Endothelial cell (in vitro differentiated cells): ENCODE measurements around the gene B3GNT7. TPM values are rescaled to one million over a fixed set of nuclear protein-coding genes. Genes with fewer than 3 reads are reported as not detected.
"Not testable (repeated sequence)": the region's sequence is repeated elsewhere in the genome, so short reads cannot be mapped to it uniquely, and the experiment has no call there.

ENCODE experiments used
- DNase-seq: peaks from one replicate; pipeline ENCODE4 v3.0.0; 2021; ENCODE audit warnings: low spot score
- H3K27ac Mint-ChIP-seq: one replicate; pipeline ENCODE4 v1.8.0; 2021; ENCODE audit warnings: mixed read lengths, inconsistent platforms; ENCODE audit not compliant: unreplicated experiment
- H3K27me3 Mint-ChIP-seq: one replicate; pipeline ENCODE4 v1.8.0; 2021; ENCODE audit warnings: mild to moderate bottlenecking, moderate library complexity, mixed read lengths, inconsistent platforms; ENCODE audit not compliant: unreplicated experiment
- H3K36me3 Mint-ChIP-seq: one replicate; pipeline ENCODE4 v1.8.0; 2021; ENCODE audit warnings: mild to moderate bottlenecking, low read depth, mixed read lengths, inconsistent platforms; ENCODE audit not compliant: unreplicated experiment
- H3K4me1 Mint-ChIP-seq: one replicate; pipeline ENCODE4 v1.8.0; 2021; ENCODE audit warnings: mild to moderate bottlenecking, mixed read lengths, inconsistent platforms; ENCODE audit not compliant: unreplicated experiment
- H3K4me3 Mint-ChIP-seq: one replicate; pipeline ENCODE4 v1.8.0; 2021; ENCODE audit warnings: mild to moderate bottlenecking, mixed read lengths, inconsistent platforms; ENCODE audit not compliant: unreplicated experiment
- H3K9me3 Mint-ChIP-seq: one replicate; pipeline ENCODE4 v1.8.0; 2021; ENCODE audit warnings: mixed read lengths, inconsistent platforms; ENCODE audit not compliant: unreplicated experiment
- total RNA-seq: library from RNA; stranded (reverse); fragmentation: NEBNext Ultra II Directional; extraction: Animal tissue kit (Norgen Biotek cat#: 25700); gene quantifications from one replicate; pipeline ENCODE4 v1.2.1, GENCODE V29; 2021; ENCODE audit not compliant: unreplicated experiment
- TF ChIP-seq, protein P1 (sequence below): fragments of 200-600 bp; sonication (generic); IDR thresholded peaks from one replicate; pipeline ENCODE4 v1.5.0; 2021; ENCODE audit warnings: antibody characterized with exemption; ENCODE audit not compliant: unreplicated experiment

The B3GNT7 gene
- total RNA-seq, 1 donor from 2014 or later: 5.3 TPM

DNA sequence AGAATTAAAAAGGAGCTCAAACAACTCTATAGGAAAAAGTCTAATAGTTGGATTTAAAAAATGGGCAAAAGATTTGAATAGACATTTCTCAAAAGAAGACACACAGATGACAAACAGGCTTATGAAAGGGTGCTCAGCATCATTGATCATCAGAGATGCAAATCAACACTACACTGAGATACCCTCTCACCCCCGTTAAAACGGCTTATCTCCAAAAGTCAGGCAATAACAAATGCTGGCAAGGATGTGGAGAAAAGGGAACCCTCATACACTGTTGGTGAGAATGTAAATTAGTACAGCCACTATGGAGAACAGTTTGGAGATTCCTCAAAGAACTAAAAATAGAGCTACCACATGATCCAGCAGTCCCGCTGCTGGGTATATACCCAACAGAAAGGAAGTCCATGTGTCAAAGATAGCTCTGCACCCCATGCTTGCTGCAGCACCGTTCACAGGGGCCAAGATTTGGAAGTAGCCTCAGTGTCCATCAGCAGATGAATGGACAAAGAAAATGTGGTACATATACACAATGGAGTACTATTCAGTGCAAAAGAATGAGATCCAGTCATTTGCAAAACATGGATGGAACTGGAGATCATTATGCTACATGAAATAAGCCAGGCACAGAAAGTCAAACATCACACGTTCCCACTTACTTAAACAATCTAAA, 46.7 kb upstream of the B3GNT7 start:
- Mint-ChIP-seq H3K27ac (no peak overlapping the region), H3K36me3 (peaks cover 4% of the 10 kb centered on the region), H3K27me3 (no peaks in the 10 kb centered on the region), H3K9me3 (no peaks in the 10 kb centered on the region), H3K4me1 (no peaks in the 10 kb centered on the region), H3K4me3 (no peak overlapping the region)
- DNase-seq: no peak
- TF ChIP-seq, protein P1, sequence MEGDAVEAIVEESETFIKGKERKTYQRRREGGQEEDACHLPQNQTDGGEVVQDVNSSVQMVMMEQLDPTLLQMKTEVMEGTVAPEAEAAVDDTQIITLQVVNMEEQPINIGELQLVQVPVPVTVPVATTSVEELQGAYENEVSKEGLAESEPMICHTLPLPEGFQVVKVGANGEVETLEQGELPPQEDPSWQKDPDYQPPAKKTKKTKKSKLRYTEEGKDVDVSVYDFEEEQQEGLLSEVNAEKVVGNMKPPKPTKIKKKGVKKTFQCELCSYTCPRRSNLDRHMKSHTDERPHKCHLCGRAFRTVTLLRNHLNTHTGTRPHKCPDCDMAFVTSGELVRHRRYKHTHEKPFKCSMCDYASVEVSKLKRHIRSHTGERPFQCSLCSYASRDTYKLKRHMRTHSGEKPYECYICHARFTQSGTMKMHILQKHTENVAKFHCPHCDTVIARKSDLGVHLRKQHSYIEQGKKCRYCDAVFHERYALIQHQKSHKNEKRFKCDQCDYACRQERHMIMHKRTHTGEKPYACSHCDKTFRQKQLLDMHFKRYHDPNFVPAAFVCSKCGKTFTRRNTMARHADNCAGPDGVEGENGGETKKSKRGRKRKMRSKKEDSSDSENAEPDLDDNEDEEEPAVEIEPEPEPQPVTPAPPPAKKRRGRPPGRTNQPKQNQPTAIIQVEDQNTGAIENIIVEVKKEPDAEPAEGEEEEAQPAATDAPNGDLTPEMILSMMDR: no peak

DNA sequence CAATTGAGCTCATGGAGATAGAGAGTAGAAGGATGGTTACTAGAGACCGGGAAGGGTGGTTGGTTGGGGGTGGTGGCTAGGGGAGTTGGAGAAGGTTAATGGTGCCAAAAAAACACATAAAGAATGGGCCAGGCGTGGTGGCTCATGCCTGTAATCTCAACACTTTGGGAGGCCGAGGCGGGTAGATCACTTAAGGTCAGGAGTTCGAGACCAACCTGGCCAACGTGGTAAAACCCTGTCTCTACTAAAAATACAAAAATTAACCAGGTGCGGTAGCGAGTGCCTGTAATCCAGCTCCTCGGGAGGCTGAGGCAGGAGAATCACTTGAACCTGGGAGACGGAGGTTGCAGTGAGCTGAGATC, 46.2 kb upstream of the B3GNT7 start:
- not testable (repeated sequence) for H3K36me3 Mint-ChIP-seq, H3K4me3 Mint-ChIP-seq, H3K4me1 Mint-ChIP-seq, DNase-seq, H3K27ac Mint-ChIP-seq, H3K9me3 Mint-ChIP-seq, H3K27me3 Mint-ChIP-seq

- Mint-ChIP-seq H3K27me3 (no peaks in the 10 kb centered on the region), H3K36me3 (peaks cover 4% of the 10 kb centered on the region), H3K4me3 (no peak overlapping the region), H3K27ac (no peak overlapping the region), H3K9me3 (no peaks in the 10 kb centered on the region), H3K4me1 (no peaks in the 10 kb centered on the region)
- TF ChIP-seq, protein P1: no peak
- DNase-seq: no peak
Observed at GRCh38 chr2:231351648-231352047, 43.9 kb upstream of the B3GNT7 start.

DNA sequence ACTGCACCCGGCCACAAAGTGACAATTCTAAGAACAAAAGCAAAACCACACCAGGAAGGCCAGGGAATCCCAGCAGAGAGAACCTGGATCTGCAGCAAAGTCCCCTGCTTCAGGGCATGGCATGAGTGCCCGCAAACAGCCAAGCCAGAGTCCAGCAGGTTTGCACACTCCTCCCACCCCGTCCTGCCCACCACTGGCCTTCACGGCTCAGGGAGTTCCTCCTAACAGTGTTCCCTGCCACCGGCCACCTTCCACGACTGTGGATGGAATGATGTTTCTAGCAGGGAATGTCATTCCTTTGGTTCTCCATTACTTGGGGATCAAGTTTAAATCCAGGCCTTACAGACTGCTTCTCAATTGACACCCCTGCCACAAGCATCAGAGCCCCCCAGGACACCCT, 42.0 kb upstream of the B3GNT7 start:
- H3K27me3 Mint-ChIP-seq: no peaks in the 10 kb centered on the region
- no peaks in the 10 kb centered on the region for H3K4me1 Mint-ChIP-seq
- no peak overlapping the region for H3K4me3 Mint-ChIP-seq
- H3K36me3 Mint-ChIP-seq: peaks cover 4% of the 10 kb centered on the region
- no peak for DNase-seq
- no peaks in the 10 kb centered on the region for H3K9me3 Mint-ChIP-seq
- TF ChIP-seq, protein P1: no peak
- H3K27ac Mint-ChIP-seq: no peak overlapping the region

- H3K27ac Mint-ChIP-seq: peak overlapping the region; percentile 52
- H3K4me1 Mint-ChIP-seq: no peaks in the 10 kb centered on the region
- DNase-seq: no peak
- no peak overlapping the region for H3K4me3 Mint-ChIP-seq
- H3K36me3 Mint-ChIP-seq: peaks cover 4% of the 10 kb centered on the region
- H3K27me3 Mint-ChIP-seq: no peaks in the 10 kb centered on the region
- H3K9me3 Mint-ChIP-seq: no peaks in the 10 kb centered on the region
- TF ChIP-seq, protein P1: no peak
Observed at GRCh38 chr2:231355508-231356465, 39.7 kb upstream of the B3GNT7 start.
